AG10803 (cell line): ENCODE results near the gene SGO2.

Experiments used
- DNase-seq: peaks from one replicate; pipeline ENCODE4 v3.0.0; 2010; ENCODE audit warnings: low read depth
- H3K4me3 ChIP-seq: 2 replicates; pipeline ENCODE4 v1.5.1; 2011; ENCODE audit warnings: mild to moderate bottlenecking, low read length, control low read depth
- CTCF ChIP-seq: conservative IDR thresholded peaks from 2 replicates; pipeline ENCODE4 v1.5.1; 2011; ENCODE audit warnings: mild to moderate bottlenecking, low read length, control low read depth, inconsistent platforms

SGO2 gene

GRCh38 chr2:200631287-200631686, 105.3 kb downstream of the SGO2 start:
- no peak for TF ChIP-seq CTCF
- no peak for DNase-seq
- H3K4me3 ChIP-seq, result no peak overlapping the region
